GM19397 (cell line): ENCODE data around the gene NTSR1.
"Not testable (repeated sequence)": the region's sequence is repeated elsewhere in the genome, so short reads cannot be mapped to it uniquely, and the experiment has no call there.

Source experiments
- ATAC-seq: cut with Tn5 transposase; IDR thresholded peaks from one replicate; pipeline ENCODE4 v1.9.1; 2021; ENCODE audit warnings: mild to moderate bottlenecking, moderate library complexity; ENCODE audit not compliant: unreplicated experiment

Gene NTSR1

GRCh38 chr20:62671765-62672164 is 36.9 kb upstream of the NTSR1 start:
- ATAC-seq, result no peak

- no peak for ATAC-seq
These were observed 34.3 kb upstream of the NTSR1 start for GRCh38 chr20:62674370-62674769.

- no peak for ATAC-seq
These were observed 33.3 kb upstream of the NTSR1 start for GRCh38 chr20:62675156-62675876.

- no peak for ATAC-seq
These were observed 32.8 kb upstream of the NTSR1 start for GRCh38 chr20:62675877-62676260.

- ATAC-seq, result no peak
These were observed 31.7 kb upstream of the NTSR1 start for GRCh38 chr20:62676976-62677375.

GRCh38 chr20:62677678-62678077 is 31.0 kb upstream of the NTSR1 start:
- ATAC-seq, result no peak

- no peak for ATAC-seq
These were observed 30.1 kb upstream of the NTSR1 start for GRCh38 chr20:62678553-62678952.

- ATAC-seq, result no peak
These were observed 28.6 kb upstream of the NTSR1 start for GRCh38 chr20:62679978-62680589.

- no peak for ATAC-seq
These were observed 25.6 kb upstream of the NTSR1 start for GRCh38 chr20:62682912-62683517.

- not testable (repeated sequence) for ATAC-seq
These were observed 24.8 kb upstream of the NTSR1 start for GRCh38 chr20:62683660-62684322.

- ATAC-seq, result no peak
These were observed 23.7 kb upstream of the NTSR1 start for GRCh38 chr20:62684981-62685380.

GRCh38 chr20:62685781-62686555 is 22.7 kb upstream of the NTSR1 start:
- ATAC-seq, result no peak

- ATAC-seq, result no peak
These were observed 21.5 kb upstream of the NTSR1 start for GRCh38 chr20:62686869-62687830.

GRCh38 chr20:62688083-62688482 is 20.6 kb upstream of the NTSR1 start:
- ATAC-seq, result no peak

- ATAC-seq, result no peak
These were observed 19.7 kb upstream of the NTSR1 start for GRCh38 chr20:62688855-62689460.

- ATAC-seq, result no peak
These were observed 18.8 kb upstream of the NTSR1 start for GRCh38 chr20:62689861-62690260.

GRCh38 chr20:62690261-62690820 is 18.3 kb upstream of the NTSR1 start:
- ATAC-seq, result no peak

- no peak for ATAC-seq
These were observed 17.1 kb upstream of the NTSR1 start for GRCh38 chr20:62691487-62691886.

GRCh38 chr20:62692176-62692575 is 16.5 kb upstream of the NTSR1 start:
- no peak for ATAC-seq
